Breast epithelium (tissue), 3 donors: ENCODE measurements around the gene RBMS2.

Experiments
- POLR2A ChIP-seq: fragments of 450-650 bp; IDR thresholded peaks from one replicate; pipeline ENCODE4 v1.6.1; 2016; ENCODE audit warnings: antibody characterized with exemption, mild to moderate bottlenecking, moderate library complexity
- TF ChIP-seq, protein P1 (sequence below), 3 donors: fragments of 450-650 bp; IDR thresholded peaks; one replicate each; pipeline ENCODE4 v1.5.1; 2016 to 2017; ENCODE audit warnings: antibody characterized with exemption in 3 of 3, mild to moderate bottlenecking in 3 of 3, moderate library complexity in 3 of 3

DNA sequence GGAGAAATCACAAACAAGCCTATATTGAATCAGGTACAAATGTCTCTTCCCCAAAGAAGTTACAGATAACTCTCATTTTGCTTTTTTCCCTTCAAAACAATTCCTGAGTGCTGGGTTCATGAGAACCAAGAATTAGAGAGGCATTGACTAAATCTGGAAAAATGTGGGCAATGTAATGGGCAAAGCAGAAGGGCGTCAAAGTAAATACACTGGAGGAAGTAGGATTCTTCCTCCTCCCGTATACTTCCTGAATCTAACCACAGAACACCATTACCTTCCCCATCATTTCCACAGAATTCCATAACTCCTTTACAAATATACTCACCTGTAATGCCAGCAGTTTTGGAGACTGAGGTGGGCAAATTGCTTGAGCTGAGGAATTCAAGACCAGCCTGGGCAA, 3.0 kb upstream of the RBMS2 start:
- TF ChIP-seq, protein P1, sequence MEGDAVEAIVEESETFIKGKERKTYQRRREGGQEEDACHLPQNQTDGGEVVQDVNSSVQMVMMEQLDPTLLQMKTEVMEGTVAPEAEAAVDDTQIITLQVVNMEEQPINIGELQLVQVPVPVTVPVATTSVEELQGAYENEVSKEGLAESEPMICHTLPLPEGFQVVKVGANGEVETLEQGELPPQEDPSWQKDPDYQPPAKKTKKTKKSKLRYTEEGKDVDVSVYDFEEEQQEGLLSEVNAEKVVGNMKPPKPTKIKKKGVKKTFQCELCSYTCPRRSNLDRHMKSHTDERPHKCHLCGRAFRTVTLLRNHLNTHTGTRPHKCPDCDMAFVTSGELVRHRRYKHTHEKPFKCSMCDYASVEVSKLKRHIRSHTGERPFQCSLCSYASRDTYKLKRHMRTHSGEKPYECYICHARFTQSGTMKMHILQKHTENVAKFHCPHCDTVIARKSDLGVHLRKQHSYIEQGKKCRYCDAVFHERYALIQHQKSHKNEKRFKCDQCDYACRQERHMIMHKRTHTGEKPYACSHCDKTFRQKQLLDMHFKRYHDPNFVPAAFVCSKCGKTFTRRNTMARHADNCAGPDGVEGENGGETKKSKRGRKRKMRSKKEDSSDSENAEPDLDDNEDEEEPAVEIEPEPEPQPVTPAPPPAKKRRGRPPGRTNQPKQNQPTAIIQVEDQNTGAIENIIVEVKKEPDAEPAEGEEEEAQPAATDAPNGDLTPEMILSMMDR (IDR thresholded peaks at IDR 0.05) = no peak
- no peak for TF ChIP-seq POLR2A
